Vagina (tissue), 2 donors: Measurements from ENCODE around the gene TAF6.

Source experiments
- POLR2A ChIP-seq, 2 donors: fragments of 450-650 bp; IDR thresholded peaks; one replicate each; pipeline ENCODE4 v1.6.1; 2017; ENCODE audit warnings: antibody characterized with exemption in 2 of 2, mild to moderate bottlenecking in 2 of 2, moderate library complexity in 2 of 2
- TF ChIP-seq, protein P1 (sequence below), 3 experiments: fragments of 450-650 bp in 2 of 3; fragments of 200-600 bp in 1 of 3; sonication (generic) in 1 of 3; IDR thresholded peaks; one replicate each; pipeline ENCODE4 v1.5.1; 2017 to 2019; ENCODE audit warnings: antibody characterized with exemption in 3 of 3, mild to moderate bottlenecking in 2 of 3, moderate library complexity in 2 of 3

DNA sequence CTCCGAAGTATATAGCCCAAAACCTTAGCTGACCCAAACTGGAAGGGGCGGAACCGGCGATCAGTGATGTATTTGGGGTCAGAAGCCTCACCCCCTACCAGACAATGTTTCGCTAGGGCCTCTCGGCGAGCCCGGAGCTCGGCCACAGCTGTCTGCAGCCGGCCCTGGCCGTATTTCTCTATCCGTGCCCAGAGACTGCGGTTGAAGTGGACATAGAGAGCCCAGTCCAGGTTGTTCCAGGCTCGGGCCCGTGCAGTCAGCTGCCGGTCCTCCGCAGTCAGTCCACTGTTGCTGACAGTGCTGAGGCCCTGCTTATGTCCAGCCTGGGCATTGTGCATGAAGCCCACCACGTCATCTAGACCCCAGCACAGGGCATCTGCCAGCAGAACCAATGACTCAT, 40.9 kb upstream of the TAF6 start:
- TF ChIP-seq, protein P1, sequence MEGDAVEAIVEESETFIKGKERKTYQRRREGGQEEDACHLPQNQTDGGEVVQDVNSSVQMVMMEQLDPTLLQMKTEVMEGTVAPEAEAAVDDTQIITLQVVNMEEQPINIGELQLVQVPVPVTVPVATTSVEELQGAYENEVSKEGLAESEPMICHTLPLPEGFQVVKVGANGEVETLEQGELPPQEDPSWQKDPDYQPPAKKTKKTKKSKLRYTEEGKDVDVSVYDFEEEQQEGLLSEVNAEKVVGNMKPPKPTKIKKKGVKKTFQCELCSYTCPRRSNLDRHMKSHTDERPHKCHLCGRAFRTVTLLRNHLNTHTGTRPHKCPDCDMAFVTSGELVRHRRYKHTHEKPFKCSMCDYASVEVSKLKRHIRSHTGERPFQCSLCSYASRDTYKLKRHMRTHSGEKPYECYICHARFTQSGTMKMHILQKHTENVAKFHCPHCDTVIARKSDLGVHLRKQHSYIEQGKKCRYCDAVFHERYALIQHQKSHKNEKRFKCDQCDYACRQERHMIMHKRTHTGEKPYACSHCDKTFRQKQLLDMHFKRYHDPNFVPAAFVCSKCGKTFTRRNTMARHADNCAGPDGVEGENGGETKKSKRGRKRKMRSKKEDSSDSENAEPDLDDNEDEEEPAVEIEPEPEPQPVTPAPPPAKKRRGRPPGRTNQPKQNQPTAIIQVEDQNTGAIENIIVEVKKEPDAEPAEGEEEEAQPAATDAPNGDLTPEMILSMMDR (IDR thresholded peaks at IDR 0.05) = no peak
- no peak for TF ChIP-seq POLR2A (IDR thresholded peaks at IDR 0.05)
